ENCODE measurements around the gene SKIDA1. TPM values are rescaled to one million over a fixed set of nuclear protein-coding genes. Genes with fewer than 3 reads are reported as not detected.
"Not testable (repeated sequence)": the region's sequence is repeated elsewhere in the genome, so short reads cannot be mapped to it uniquely, and the experiment has no call there.

Gene SKIDA1
- total RNA-seq, 1 donor: 0.36 TPM

GRCh38 chr10:21536874-21537273 lies 11.4 kb upstream of the SKIDA1 start:
- H4K20me1 ChIP-seq (ENCODE audit: insufficient read depth, low read length): peaks cover 4% of the 10 kb centered on the region
- H3K36me3 ChIP-seq (ENCODE audit: insufficient read depth, low read length): peaks cover 33% of the 10 kb centered on the region
- H3K79me2 ChIP-seq (ENCODE audit: insufficient read depth, low read length): peaks cover 52% of the 10 kb centered on the region
- H3K4me2 ChIP-seq (ENCODE audit: insufficient read depth, low read length): no peak overlapping the region
- DNase-seq (ENCODE audit: insufficient read length, low spot score, missing footprints): no peak
- no peak overlapping the region for H3K27ac ChIP-seq (ENCODE audit: low read depth, low read length)
- no peak overlapping the region for H2AFZ ChIP-seq (ENCODE audit: low read length)
- H3K4me1 ChIP-seq (ENCODE audit: insufficient read depth, low read length): peaks cover 14% of the 10 kb centered on the region
- H3K9me3 ChIP-seq (ENCODE audit: low read depth, low read length): no peaks in the 10 kb centered on the region
- TF ChIP-seq, protein P1, sequence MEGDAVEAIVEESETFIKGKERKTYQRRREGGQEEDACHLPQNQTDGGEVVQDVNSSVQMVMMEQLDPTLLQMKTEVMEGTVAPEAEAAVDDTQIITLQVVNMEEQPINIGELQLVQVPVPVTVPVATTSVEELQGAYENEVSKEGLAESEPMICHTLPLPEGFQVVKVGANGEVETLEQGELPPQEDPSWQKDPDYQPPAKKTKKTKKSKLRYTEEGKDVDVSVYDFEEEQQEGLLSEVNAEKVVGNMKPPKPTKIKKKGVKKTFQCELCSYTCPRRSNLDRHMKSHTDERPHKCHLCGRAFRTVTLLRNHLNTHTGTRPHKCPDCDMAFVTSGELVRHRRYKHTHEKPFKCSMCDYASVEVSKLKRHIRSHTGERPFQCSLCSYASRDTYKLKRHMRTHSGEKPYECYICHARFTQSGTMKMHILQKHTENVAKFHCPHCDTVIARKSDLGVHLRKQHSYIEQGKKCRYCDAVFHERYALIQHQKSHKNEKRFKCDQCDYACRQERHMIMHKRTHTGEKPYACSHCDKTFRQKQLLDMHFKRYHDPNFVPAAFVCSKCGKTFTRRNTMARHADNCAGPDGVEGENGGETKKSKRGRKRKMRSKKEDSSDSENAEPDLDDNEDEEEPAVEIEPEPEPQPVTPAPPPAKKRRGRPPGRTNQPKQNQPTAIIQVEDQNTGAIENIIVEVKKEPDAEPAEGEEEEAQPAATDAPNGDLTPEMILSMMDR (IDR thresholded peaks at IDR 0.05; ENCODE audit: extremely low read depth, low read depth, low read length): no peak
- H3K27me3 ChIP-seq (ENCODE audit: insufficient read depth, low read length): no peaks in the 10 kb centered on the region
- no peak overlapping the region for H3K4me3 ChIP-seq (ENCODE audit: insufficient read depth, low read length)

DNA sequence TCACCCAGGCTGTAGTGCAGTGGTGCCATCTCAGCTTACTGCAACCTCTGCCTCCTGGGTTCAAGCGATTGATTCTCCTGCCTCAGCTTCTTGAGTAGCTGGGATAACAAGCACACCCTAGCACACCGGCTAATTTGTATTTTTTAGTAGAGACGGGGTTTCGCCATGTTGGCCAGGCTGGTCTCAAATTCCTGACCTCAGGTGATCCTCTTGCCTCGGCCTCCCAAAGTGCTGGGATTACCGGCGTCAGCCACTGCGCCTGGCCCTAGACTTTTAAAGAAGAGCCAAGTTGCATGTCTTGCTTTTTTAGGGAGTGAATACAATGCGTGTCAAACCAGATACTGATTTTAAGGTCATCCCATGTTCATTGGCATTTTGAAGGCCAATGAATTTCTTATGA lies 10.5 kb upstream of the SKIDA1 start:
- H4K20me1 ChIP-seq (ENCODE audit: insufficient read depth, low read length); H2AFZ ChIP-seq (ENCODE audit: low read length); H3K9me3 ChIP-seq (ENCODE audit: low read depth, low read length); H3K27ac ChIP-seq (ENCODE audit: low read depth, low read length); DNase-seq (ENCODE audit: insufficient read length, low spot score, missing footprints); H3K27me3 ChIP-seq (ENCODE audit: insufficient read depth, low read length); H3K4me3 ChIP-seq (ENCODE audit: insufficient read depth, low read length): not testable (repeated sequence)
- H3K79me2 ChIP-seq (ENCODE audit: insufficient read depth, low read length): peaks cover 43% of the 10 kb centered on the region
- peaks cover 27% of the 10 kb centered on the region for H3K36me3 ChIP-seq (ENCODE audit: insufficient read depth, low read length)
- H3K4me1 ChIP-seq (ENCODE audit: insufficient read depth, low read length): peaks cover 14% of the 10 kb centered on the region
- H3K4me2 ChIP-seq (ENCODE audit: insufficient read depth, low read length): peak overlapping the region; percentile 65

GRCh38 chr10:21535494-21535965 lies 10.0 kb upstream of the SKIDA1 start:
- no peak for DNase-seq (ENCODE audit: insufficient read length, low spot score, missing footprints)
- no peaks in the 10 kb centered on the region for H3K27me3 ChIP-seq (ENCODE audit: insufficient read depth, low read length)
- peaks cover 14% of the 10 kb centered on the region for H3K4me1 ChIP-seq (ENCODE audit: insufficient read depth, low read length)
- peaks cover 39% of the 10 kb centered on the region for H3K79me2 ChIP-seq (ENCODE audit: insufficient read depth, low read length)
- peaks cover 4% of the 10 kb centered on the region for H4K20me1 ChIP-seq (ENCODE audit: insufficient read depth, low read length)
- TF ChIP-seq, protein P1 (IDR thresholded peaks at IDR 0.05; ENCODE audit: extremely low read depth, low read depth, low read length): no peak
- H3K4me3 ChIP-seq (ENCODE audit: insufficient read depth, low read length): peak overlapping the region; percentile 81
- H2AFZ ChIP-seq (ENCODE audit: low read length): peak overlapping the region; percentile 63
- peak overlapping the region; percentile 44 for H3K27ac ChIP-seq (ENCODE audit: low read depth, low read length)
- peaks cover 23% of the 10 kb centered on the region for H3K36me3 ChIP-seq (ENCODE audit: insufficient read depth, low read length)
- peak overlapping the region; percentile 65 for H3K4me2 ChIP-seq (ENCODE audit: insufficient read depth, low read length)
- no peaks in the 10 kb centered on the region for H3K9me3 ChIP-seq (ENCODE audit: low read depth, low read length)

- peak; percentile 95 for DNase-seq (ENCODE audit: insufficient read length, low spot score, missing footprints)
- TF ChIP-seq, protein P1 (IDR thresholded peaks at IDR 0.05; ENCODE audit: extremely low read depth, low read depth, low read length): no peak
These were observed 9.4 kb upstream of the SKIDA1 start for GRCh38 chr10:21534604-21535493.

More at GRCh38 chr10:21534604-21535493, 9.4 kb upstream of the SKIDA1 start:
- Histone ChIP-seq H3K4me3 (ENCODE audit: insufficient read depth, low read length) (peak overlapping the region; percentile 81), H3K9me3 (ENCODE audit: low read depth, low read length) (no peaks in the 10 kb centered on the region), H3K4me2 (ENCODE audit: insufficient read depth, low read length) (peak overlapping the region; percentile 65), H3K4me1 (ENCODE audit: insufficient read depth, low read length) (peaks cover 14% of the 10 kb centered on the region), H3K27me3 (ENCODE audit: insufficient read depth, low read length) (no peaks in the 10 kb centered on the region), H2AFZ (ENCODE audit: low read length) (peak overlapping the region; percentile 83), H3K79me2 (ENCODE audit: insufficient read depth, low read length) (peaks cover 34% of the 10 kb centered on the region), H3K27ac (ENCODE audit: low read depth, low read length) (peak overlapping the region; percentile 44), H3K36me3 (ENCODE audit: insufficient read depth, low read length) (peaks cover 17% of the 10 kb centered on the region), H4K20me1 (ENCODE audit: insufficient read depth, low read length) (peaks cover 4% of the 10 kb centered on the region)
